GM12892 (cell line): ENCODE data around the gene PRKCZ.

Experiments
- POLR2A ChIP-seq: IDR thresholded peaks from 2 replicates; pipeline ENCODE4 v1.6.1; 2011; ENCODE audit warnings: low read depth, low read length, control low read depth
- POLR2AphosphoS5 ChIP-seq: IDR thresholded peaks from 2 replicates; pipeline ENCODE4 v1.6.1; 2011; ENCODE audit warnings: low read depth, low read length, control low read depth
- TAF1 ChIP-seq: IDR thresholded peaks from 2 replicates; pipeline ENCODE4 v1.6.1; 2011; ENCODE audit warnings: low read depth, mild to moderate bottlenecking, control low read depth, low read length, borderline replicate concordance

- TF ChIP-seq POLR2A, result no peak
- TF ChIP-seq POLR2AphosphoS5, result no peak
- no peak for TF ChIP-seq TAF1
Observed at GRCh38 chr1:2205191-2205952, 155.2 kb downstream of the PRKCZ start.
